MCF 10A (cell line): ENCODE data around the gene TMEM117. TPM values are rescaled to one million over a fixed set of nuclear protein-coding genes. Genes with fewer than 3 reads are reported as not detected.

ENCODE experiments used
- BruUV-seq: library from RNA; stranded (reverse); fragments of 400-500 nt; replicated peaks from 2 replicates; lab custom pipeline; 2021; lab: Mats Ljungman, UMichigan
- CTCF ChIA-PET: fragments of 300-600 bp; sonication (Branson Sonifier 250); formaldehyde crosslinking; extraction: SDS; loops from one replicate; lab custom pipeline; 2021; ENCODE audit warnings: antibody characterized with exemption, inconsistent platforms; lab: Yijun Ruan, JAX
- POLR2A ChIA-PET: fragments of 300-600, 350-650 bp; sonication (Branson Sonifier 250); formaldehyde crosslinking; extraction: SDS; loops from one replicate; lab custom pipeline; 2020; ENCODE audit warnings: antibody characterized with exemption, inconsistent platforms; lab: Yijun Ruan, JAX
- DNase-seq: peaks from one replicate; pipeline ENCODE4 v3.0.0-alpha.2; 2018; ENCODE audit not compliant: unreplicated experiment
- H3K27ac Mint-ChIP-seq: one replicate; pipeline ENCODE4 v1.8.0; 2022; ENCODE audit warnings: mild to moderate bottlenecking, low read depth, mixed read lengths; ENCODE audit not compliant: unreplicated experiment
- H3K27me3 Mint-ChIP-seq: one replicate; pipeline ENCODE4 v1.8.0; 2022; ENCODE audit warnings: mixed read lengths; ENCODE audit not compliant: insufficient read depth, unreplicated experiment
- H3K36me3 Mint-ChIP-seq: one replicate; pipeline ENCODE4 v1.8.0; 2022; ENCODE audit warnings: mild to moderate bottlenecking, moderate library complexity, mixed read lengths; ENCODE audit not compliant: insufficient read depth, unreplicated experiment
- H3K4me1 Mint-ChIP-seq: one replicate; pipeline ENCODE4 v1.8.0; 2022; ENCODE audit warnings: mixed read lengths; ENCODE audit not compliant: insufficient read depth, unreplicated experiment
- H3K4me3 Mint-ChIP-seq: one replicate; pipeline ENCODE4 v1.8.0; 2022; ENCODE audit warnings: mild to moderate bottlenecking, moderate library complexity, mixed read lengths; ENCODE audit not compliant: unreplicated experiment
- H3K9me3 Mint-ChIP-seq: one replicate; pipeline ENCODE4 v1.8.0; 2022; ENCODE audit warnings: mixed read lengths; ENCODE audit not compliant: unreplicated experiment
- CTCF ChIP-seq: fragments of 200-600 bp; IDR thresholded peaks from one replicate; pipeline ENCODE4 v1.8.0; 2022; ENCODE audit warnings: antibody characterized with exemption, mild to moderate bottlenecking; ENCODE audit not compliant: unreplicated experiment
- intact Hi-C: fragments of 100-400 bp; cut with micrococcal nuclease; formaldehyde crosslinking; loops from 2 replicates; pipeline ENCODE4 v1.14.1; 2022
- total RNA-seq: library from RNA; stranded (reverse); gene quantifications from 2 replicates; pipeline ENCODE4 v1.2.3, GENCODE V29; 2022

TMEM117 gene
- total RNA-seq, 1 experiment from 2014 or later, result 3.2 TPM

DNA sequence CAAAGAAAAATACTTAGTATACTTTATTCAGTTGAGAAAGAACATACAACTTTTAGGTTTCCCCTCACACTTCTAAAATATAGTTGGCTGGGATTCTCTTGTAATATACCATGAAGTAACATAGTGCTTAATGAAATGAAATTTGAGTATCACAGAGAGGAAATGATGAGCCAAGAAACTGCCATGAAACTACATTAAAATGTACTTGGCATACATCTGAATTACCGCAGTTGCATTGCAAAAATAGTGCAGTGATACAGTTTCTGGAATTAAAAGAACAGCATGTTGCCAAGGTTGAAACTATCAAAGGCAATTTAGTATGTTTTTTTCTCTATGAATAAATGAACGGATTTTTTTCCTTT lies 389.2 kb downstream of the TMEM117 start:
- DNase-seq, result no peak
- TF ChIP-seq CTCF, result no peak
- Mint-ChIP-seq H3K27ac (no peak overlapping the region), H3K4me1 (no peaks in the 10 kb centered on the region), H3K9me3 (no peaks in the 10 kb centered on the region), H3K27me3 (no peaks in the 10 kb centered on the region), H3K36me3 (peaks cover 7% of the 10 kb centered on the region), H3K4me3 (no peak overlapping the region)
- ChIA-PET POLR2A (no interaction called here), CTCF (no interaction called here)
- intact Hi-C loops, result no loop called here
- BruUV-seq, result no TSS peak

GRCh38 chr12:44227616-44228015 lies 391.7 kb downstream of the TMEM117 start:
- H3K9me3 Mint-ChIP-seq, result no peaks in the 10 kb centered on the region
- ChIA-PET POLR2A (no interaction called here), CTCF (no interaction called here)
- H3K27me3 Mint-ChIP-seq, result no peaks in the 10 kb centered on the region
- no peak overlapping the region for H3K27ac Mint-ChIP-seq
- no TSS peak for BruUV-seq
- no peak for TF ChIP-seq CTCF
- H3K4me3 Mint-ChIP-seq, result no peak overlapping the region
- no peak for DNase-seq
- peaks cover 7% of the 10 kb centered on the region for H3K36me3 Mint-ChIP-seq
- intact Hi-C loops, result no loop called here
- H3K4me1 Mint-ChIP-seq, result no peaks in the 10 kb centered on the region

DNA sequence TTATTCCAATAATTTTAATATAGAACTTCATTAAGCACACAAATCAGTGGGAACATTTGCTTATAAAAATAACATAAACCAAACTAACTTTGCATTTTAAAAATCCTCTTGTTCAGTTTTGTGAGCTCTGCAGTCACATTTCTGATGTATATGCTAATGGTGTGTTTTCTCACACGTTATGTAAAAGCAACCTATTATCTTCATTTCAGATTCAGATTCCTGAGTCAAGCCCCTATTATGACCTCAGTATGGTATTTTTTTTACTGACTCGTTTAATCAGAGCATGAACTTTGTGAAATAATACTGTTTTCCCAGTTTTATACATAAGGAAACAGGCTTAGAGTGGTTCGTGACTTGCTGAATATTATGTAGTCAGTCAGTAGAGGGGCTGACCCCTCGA lies 394.0 kb downstream of the TMEM117 start:
- H3K36me3 Mint-ChIP-seq, result no peaks in the 10 kb centered on the region
- intact Hi-C loops, result no loop called here
- no TSS peak for BruUV-seq
- no peaks in the 10 kb centered on the region for H3K9me3 Mint-ChIP-seq
- no peak for TF ChIP-seq CTCF
- H3K4me1 Mint-ChIP-seq, result no peaks in the 10 kb centered on the region
- no peaks in the 10 kb centered on the region for H3K27me3 Mint-ChIP-seq
- H3K27ac Mint-ChIP-seq, result no peak overlapping the region
- CTCF ChIA-PET, result no interaction called here
- H3K4me3 Mint-ChIP-seq, result no peak overlapping the region
- no peak for DNase-seq
- POLR2A ChIA-PET, result no interaction called here

GRCh38 chr12:44235674-44236073 lies 399.8 kb downstream of the TMEM117 start:
- no peak overlapping the region for H3K27ac Mint-ChIP-seq
- H3K9me3 Mint-ChIP-seq, result no peaks in the 10 kb centered on the region
- H3K4me3 Mint-ChIP-seq, result no peak overlapping the region
- no peaks in the 10 kb centered on the region for H3K27me3 Mint-ChIP-seq
- ChIA-PET POLR2A (no interaction called here), CTCF (no interaction called here)
- intact Hi-C loops, result no loop called here
- no TSS peak for BruUV-seq
- DNase-seq, result no peak
- H3K4me1 Mint-ChIP-seq, result no peaks in the 10 kb centered on the region
- TF ChIP-seq CTCF, result no peak
- H3K36me3 Mint-ChIP-seq, result no peaks in the 10 kb centered on the region
